Activated T-helper 17 cell treated with anti-CD3 and anti-CD28 coated beads, Interleukin-2, amount 50 U/mL, for 72 hours (primary cell): ENCODE results near the gene SKOR1. TPM values are rescaled to one million over a fixed set of nuclear protein-coding genes. Genes with fewer than 3 reads are reported as not detected.

ENCODE experiments used
- ATAC-seq: fragments of 150-1000 bp; cut with Tn5 transposase; replicated peaks from 2 replicates; pipeline ENCODE4 v1.10.0; 2021; ENCODE audit warnings: mild to moderate bottlenecking, moderate library complexity
- H3K27ac Mint-ChIP-seq: one replicate; pipeline ENCODE4 v1.8.0; 2022; ENCODE audit warnings: mixed read lengths
- H3K27me3 Mint-ChIP-seq: one replicate; pipeline ENCODE4 v1.8.0; 2022; ENCODE audit warnings: mixed read lengths
- H3K36me3 Mint-ChIP-seq: one replicate; pipeline ENCODE4 v1.8.0; 2022; ENCODE audit warnings: low read depth, mild to moderate bottlenecking, mixed read lengths
- H3K4me1 Mint-ChIP-seq: one replicate; pipeline ENCODE4 v1.8.0; 2022; ENCODE audit warnings: mixed read lengths
- H3K4me3 Mint-ChIP-seq: one replicate; pipeline ENCODE4 v1.8.0; 2022; ENCODE audit warnings: mild to moderate bottlenecking, mixed read lengths
- H3K9me3 Mint-ChIP-seq: one replicate; pipeline ENCODE4 v1.8.0; 2022; ENCODE audit warnings: mixed read lengths
- total RNA-seq, 2 donors: library from RNA; stranded (reverse); gene quantifications; one replicate each; pipeline ENCODE4 v1.2.3, GENCODE V29; 2022

Gene SKOR1
- total RNA-seq = under 1 TPM; 0.08 to 0.13 TPM

DNA sequence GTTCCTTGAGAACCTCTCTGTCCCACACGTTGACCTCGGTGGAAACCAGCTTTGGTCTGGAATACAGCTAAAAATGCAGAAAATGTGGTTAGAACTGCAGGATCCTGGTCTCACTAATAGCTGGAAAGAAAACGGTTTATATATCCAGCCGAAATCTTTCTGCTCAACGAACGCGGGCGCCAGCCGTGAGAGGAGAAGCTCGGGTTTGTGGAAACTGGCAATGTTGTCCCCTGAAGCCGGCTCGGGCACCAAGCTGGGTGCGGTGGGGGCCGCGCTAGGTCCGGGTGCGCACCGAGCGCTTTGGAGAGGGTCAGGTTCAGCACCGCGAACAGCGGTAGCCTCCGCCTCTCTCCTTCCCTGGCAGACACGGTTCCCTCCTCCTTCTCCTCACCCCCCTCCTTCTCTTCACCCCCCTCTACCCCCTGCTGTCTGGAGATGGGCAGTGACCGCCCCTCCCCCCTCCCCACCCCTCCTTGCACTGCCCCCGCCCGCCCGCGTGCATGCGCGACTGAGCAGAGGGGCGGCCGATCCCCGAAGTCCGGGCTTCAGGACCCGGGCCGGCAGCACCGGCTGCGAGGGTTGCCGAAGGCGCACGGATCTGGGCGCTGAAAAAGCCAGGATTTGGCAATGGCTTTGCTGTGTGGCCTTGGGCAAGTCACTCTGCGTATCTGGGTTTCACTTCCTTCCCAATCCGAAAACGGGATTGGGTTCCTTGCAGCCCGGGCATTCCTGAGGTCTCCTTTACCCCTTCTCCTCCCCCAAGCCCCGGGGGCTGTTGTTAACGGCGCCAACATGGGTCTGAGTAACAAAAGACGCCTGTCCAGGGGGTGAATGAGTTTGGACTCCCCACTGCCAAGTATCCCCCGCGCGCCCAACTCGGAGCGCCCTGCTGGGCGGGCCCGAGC, at the start of gene SKOR1:
TSS of gene SKOR1 (plus strand) at position 534 of the 905 bp plus-strand sequence. CDS start at position 628, 94 bp downstream.
- Mint-ChIP-seq H3K9me3 (no peaks in the 10 kb centered on the region), H3K4me3 (peak within 1 kb of the TSS; percentile 83), H3K36me3 (peaks cover 26% of the 10 kb centered on the region), H3K4me1 (peaks cover 34% of the 10 kb centered on the region), H3K27ac (no peak within 1 kb of the TSS), H3K27me3 (peaks cover 53% of the 10 kb centered on the region)
- no peak for ATAC-seq

DNA sequence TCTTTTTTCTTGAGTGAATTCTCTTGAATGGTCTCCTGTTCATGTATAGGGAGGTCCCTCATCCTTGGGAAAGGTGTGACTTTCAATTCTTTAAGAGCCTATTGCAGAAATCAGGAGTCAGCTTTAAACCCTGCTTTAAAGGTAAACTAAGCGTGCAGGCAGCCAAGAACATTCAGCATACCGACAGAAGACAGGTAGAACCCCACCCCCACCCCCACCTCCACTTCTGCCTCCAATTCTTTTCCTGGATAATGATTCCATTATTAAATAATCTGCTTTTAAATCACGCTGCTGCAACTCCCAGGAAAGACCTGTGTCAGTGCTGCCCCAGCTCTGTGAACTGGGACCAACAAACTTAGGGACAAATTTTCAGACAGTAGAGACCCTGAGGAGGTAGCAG, 49.3 kb upstream of the SKOR1 start:
- ATAC-seq = no peak
- H3K36me3 Mint-ChIP-seq = no peaks in the 10 kb centered on the region
- H3K27me3 Mint-ChIP-seq = no peaks in the 10 kb centered on the region
- H3K9me3 Mint-ChIP-seq = no peaks in the 10 kb centered on the region
- H3K4me3 Mint-ChIP-seq = no peak overlapping the region
- no peak overlapping the region for H3K27ac Mint-ChIP-seq
- no peaks in the 10 kb centered on the region for H3K4me1 Mint-ChIP-seq

- Mint-ChIP-seq H3K27ac (no peak overlapping the region), H3K4me3 (no peak overlapping the region), H3K4me1 (no peaks in the 10 kb centered on the region), H3K9me3 (no peaks in the 10 kb centered on the region), H3K27me3 (no peaks in the 10 kb centered on the region), H3K36me3 (no peaks in the 10 kb centered on the region)
- ATAC-seq = no peak
These were observed 48.7 kb upstream of the SKOR1 start for GRCh38 chr15:67776600-67776999.

DNA sequence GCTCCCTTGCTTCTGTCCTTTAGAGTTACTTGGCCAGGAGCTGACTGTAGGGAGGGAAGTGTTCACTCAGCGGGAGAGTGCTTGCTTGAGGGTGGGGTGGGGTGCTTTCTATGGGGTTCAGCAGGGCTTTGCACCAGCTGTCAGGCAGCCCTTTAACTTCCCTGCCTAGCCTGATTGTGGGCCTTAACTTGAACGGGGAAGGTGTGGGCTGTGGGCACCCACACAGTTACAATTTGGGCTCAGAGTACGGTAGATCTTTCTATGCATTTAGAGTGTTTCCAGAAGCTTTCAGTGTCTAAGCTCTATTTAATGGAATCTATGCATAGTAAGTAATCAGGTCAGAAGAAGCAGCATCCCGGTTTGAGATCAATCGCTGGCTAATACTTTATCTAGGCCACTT, 48.2 kb upstream of the SKOR1 start:
- Mint-ChIP-seq H3K4me1 (no peaks in the 10 kb centered on the region), H3K27ac (no peak overlapping the region), H3K4me3 (no peak overlapping the region), H3K9me3 (no peaks in the 10 kb centered on the region), H3K36me3 (no peaks in the 10 kb centered on the region), H3K27me3 (no peaks in the 10 kb centered on the region)
- no peak for ATAC-seq

GRCh38 chr15:67777773-67778172, 47.5 kb upstream of the SKOR1 start:
- H3K27ac Mint-ChIP-seq = no peak overlapping the region
- H3K36me3 Mint-ChIP-seq = no peaks in the 10 kb centered on the region
- ATAC-seq = no peak
- H3K4me3 Mint-ChIP-seq = no peak overlapping the region
- H3K9me3 Mint-ChIP-seq = no peaks in the 10 kb centered on the region
- H3K27me3 Mint-ChIP-seq = no peaks in the 10 kb centered on the region
- no peaks in the 10 kb centered on the region for H3K4me1 Mint-ChIP-seq

GRCh38 chr15:67778968-67779548, 46.3 kb upstream of the SKOR1 start:
- Mint-ChIP-seq H3K27ac (no peak overlapping the region), H3K27me3 (no peaks in the 10 kb centered on the region), H3K9me3 (no peaks in the 10 kb centered on the region)

DNA sequence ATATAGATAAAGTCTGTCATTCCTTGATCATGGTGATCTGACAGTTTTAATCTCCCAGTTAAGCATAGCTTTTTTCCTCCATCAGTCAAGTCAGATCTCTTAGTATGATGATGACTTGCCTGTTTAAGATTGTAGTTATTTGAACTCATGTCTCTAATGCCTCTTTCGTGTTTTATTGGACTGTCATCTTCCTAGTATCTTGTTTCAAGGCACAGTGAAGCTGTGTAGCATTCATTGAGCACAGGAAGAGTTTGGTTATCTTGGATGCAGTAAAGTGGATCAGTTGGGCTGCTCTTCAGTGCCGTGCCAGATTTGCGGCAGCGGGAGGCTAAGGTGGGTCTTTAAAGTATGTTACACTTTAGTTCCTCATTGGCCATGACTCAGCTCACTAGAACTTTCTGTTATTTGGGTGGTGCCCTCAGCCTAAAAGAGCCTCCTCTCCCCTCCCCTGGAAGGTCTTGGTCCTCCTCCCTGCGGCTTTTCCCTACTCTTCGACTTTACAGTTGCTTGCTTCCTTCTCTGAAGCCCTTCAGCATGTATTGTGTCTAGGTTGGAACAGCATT, 45.7 kb upstream of the SKOR1 start:
- no peaks in the 10 kb centered on the region for H3K36me3 Mint-ChIP-seq
- H3K27me3 Mint-ChIP-seq = no peaks in the 10 kb centered on the region
- no peak overlapping the region for H3K27ac Mint-ChIP-seq
- no peak for ATAC-seq
- H3K4me1 Mint-ChIP-seq = peaks cover 6% of the 10 kb centered on the region
- H3K9me3 Mint-ChIP-seq = no peaks in the 10 kb centered on the region
- H3K4me3 Mint-ChIP-seq = no peak overlapping the region

More at GRCh38 chr15:67778968-67779548, 46.3 kb upstream of the SKOR1 start:
- Mint-ChIP-seq H3K4me1 (peaks cover 6% of the 10 kb centered on the region), H3K4me3 (no peak overlapping the region), H3K36me3 (no peaks in the 10 kb centered on the region)
- ATAC-seq = no peak

GRCh38 chr15:67781061-67781460, 44.2 kb upstream of the SKOR1 start:
- Mint-ChIP-seq H3K27ac (no peak overlapping the region), H3K4me3 (no peak overlapping the region), H3K9me3 (no peaks in the 10 kb centered on the region), H3K27me3 (no peaks in the 10 kb centered on the region), H3K4me1 (peaks cover 6% of the 10 kb centered on the region), H3K36me3 (no peaks in the 10 kb centered on the region)
- no peak for ATAC-seq

DNA sequence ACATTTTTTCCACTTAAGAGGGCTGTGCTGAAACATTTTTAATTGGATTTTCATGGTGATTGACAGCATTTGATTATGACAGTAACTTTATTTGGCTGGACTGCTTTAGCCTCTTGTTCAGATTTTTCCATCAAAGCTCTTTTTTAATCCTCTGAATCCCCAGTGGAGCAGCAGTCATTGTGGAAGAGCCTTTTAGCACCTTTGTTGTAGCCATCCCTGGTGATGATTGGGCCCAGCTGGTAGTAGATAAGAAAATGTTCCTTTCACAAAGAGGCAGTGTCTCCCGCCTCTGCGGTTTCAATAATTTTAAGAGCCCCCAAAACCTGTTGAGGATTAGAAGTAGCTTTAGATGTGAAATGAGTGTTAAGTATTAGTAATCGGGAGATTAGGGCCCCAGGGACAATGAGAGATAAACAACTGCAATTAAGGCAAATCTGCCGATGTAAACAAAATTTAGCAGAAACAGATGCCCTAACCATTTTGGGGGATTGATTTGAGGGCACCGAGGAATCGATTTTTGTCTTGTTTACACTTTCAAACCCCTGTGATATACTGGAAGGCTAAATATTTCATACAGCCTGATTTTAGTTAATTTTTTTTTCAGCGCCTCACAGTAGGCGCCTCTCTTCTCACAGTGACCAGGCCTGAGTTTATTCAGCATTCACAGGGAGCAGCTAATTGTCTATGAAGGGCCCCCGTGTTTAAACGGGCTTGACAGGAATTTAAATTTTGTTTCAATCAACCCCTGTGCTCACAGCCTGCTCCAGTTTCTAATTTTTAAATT, 43.2 kb upstream of the SKOR1 start:
- Mint-ChIP-seq H3K4me3 (no peak overlapping the region), H3K9me3 (no peaks in the 10 kb centered on the region), H3K27me3 (no peaks in the 10 kb centered on the region), H3K27ac (no peak overlapping the region), H3K4me1 (peaks cover 6% of the 10 kb centered on the region), H3K36me3 (no peaks in the 10 kb centered on the region)
- no peak for ATAC-seq

- H3K4me1 Mint-ChIP-seq = peaks cover 6% of the 10 kb centered on the region
- ATAC-seq = no peak
- no peaks in the 10 kb centered on the region for H3K9me3 Mint-ChIP-seq
- H3K4me3 Mint-ChIP-seq = no peak overlapping the region
- no peak overlapping the region for H3K27ac Mint-ChIP-seq
- no peaks in the 10 kb centered on the region for H3K36me3 Mint-ChIP-seq
- no peaks in the 10 kb centered on the region for H3K27me3 Mint-ChIP-seq
These were observed 42.7 kb upstream of the SKOR1 start for GRCh38 chr15:67782691-67782991.

DNA sequence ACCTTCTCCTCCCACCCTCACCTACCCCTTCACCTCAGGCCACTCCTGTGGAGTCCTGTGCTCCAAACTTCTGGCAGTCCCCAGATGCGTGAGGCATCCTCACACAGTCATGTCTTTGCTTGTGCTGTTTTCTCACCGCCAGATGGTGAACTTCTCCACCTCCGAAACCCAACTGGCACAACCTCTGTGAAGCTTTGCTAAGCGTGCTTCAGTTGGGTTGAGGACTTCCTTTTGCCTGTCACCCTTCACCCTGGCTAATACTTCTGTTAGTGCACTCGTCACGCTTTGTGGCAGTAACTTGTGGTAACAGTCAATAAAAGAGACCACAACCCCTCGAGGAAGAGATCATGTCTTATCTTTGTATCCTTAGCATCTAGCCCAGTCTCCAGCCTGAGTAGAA, 42.0 kb upstream of the SKOR1 start:
- Mint-ChIP-seq H3K36me3 (no peaks in the 10 kb centered on the region), H3K27me3 (no peaks in the 10 kb centered on the region), H3K27ac (peak overlapping the region; percentile 64), H3K4me1 (peaks cover 6% of the 10 kb centered on the region), H3K4me3 (peak overlapping the region; percentile 30), H3K9me3 (no peaks in the 10 kb centered on the region)
- ATAC-seq = peak; percentile 85

GRCh38 chr15:67784090-67784781, 41.1 kb upstream of the SKOR1 start:
- peaks cover 6% of the 10 kb centered on the region for H3K4me1 Mint-ChIP-seq
- no peaks in the 10 kb centered on the region for H3K36me3 Mint-ChIP-seq
- no peaks in the 10 kb centered on the region for H3K9me3 Mint-ChIP-seq
- H3K4me3 Mint-ChIP-seq = peak overlapping the region; percentile 23
- H3K27me3 Mint-ChIP-seq = no peaks in the 10 kb centered on the region
- ATAC-seq = no peak
- H3K27ac Mint-ChIP-seq = no peak overlapping the region

- ATAC-seq = peak; percentile 68
- H3K36me3 Mint-ChIP-seq = no peaks in the 10 kb centered on the region
- no peak overlapping the region for H3K4me3 Mint-ChIP-seq
- no peaks in the 10 kb centered on the region for H3K9me3 Mint-ChIP-seq
- H3K4me1 Mint-ChIP-seq = peaks cover 6% of the 10 kb centered on the region
- no peak overlapping the region for H3K27ac Mint-ChIP-seq
- no peaks in the 10 kb centered on the region for H3K27me3 Mint-ChIP-seq
These were observed 40.4 kb upstream of the SKOR1 start for GRCh38 chr15:67784856-67785430.

DNA sequence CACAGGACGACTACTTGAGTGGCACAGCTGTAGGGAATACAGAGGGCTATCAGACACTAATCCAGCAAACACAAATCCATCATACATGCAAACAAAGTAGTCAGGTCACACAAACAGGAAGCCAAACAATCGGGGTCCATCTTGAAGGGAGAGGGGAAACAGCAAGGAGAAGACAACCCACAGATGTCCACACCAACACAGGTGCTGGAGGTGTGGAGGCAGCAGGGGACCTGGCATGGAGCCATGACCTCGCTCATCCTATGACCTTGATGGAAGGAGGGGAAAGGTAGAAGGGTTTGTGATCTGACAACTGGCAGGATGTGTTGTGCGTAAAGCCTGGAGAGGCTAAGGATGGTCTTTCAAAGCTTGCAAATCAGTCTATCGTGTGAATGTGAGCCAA, 39.9 kb upstream of the SKOR1 start:
- Mint-ChIP-seq H3K4me3 (no peak overlapping the region), H3K4me1 (peaks cover 6% of the 10 kb centered on the region), H3K27me3 (no peaks in the 10 kb centered on the region), H3K27ac (no peak overlapping the region), H3K9me3 (no peaks in the 10 kb centered on the region), H3K36me3 (peaks cover under 1% of the 10 kb centered on the region)
- ATAC-seq = no peak
